H1 (cell line): Measurements from ENCODE around the gene OBI1. TPM values are rescaled to one million over a fixed set of nuclear protein-coding genes. Genes with fewer than 3 reads are reported as not detected.
A peak's percentile ranks its signal among the peaks of the same experiment; 100 is the strongest.

Source experiments
- CTCF ChIA-PET: fragments of 300-600 bp; sonication (Branson Sonifier 250); formaldehyde crosslinking; loops from one replicate; lab custom pipeline; 2021; ENCODE audit not compliant: partially characterized antibody; lab: Charles Lee
- POLR2A ChIA-PET: fragments of 300-600 bp; sonication (Branson Sonifier 250); formaldehyde crosslinking; loops from one replicate; lab custom pipeline; 2021; ENCODE audit warnings: inconsistent platforms; ENCODE audit not compliant: partially characterized antibody; lab: Charles Lee
- DNase-seq, 2 experiments: peaks; one replicate each; pipeline versions ENCODE4 v3.0.0 to v3.0.0-alpha.2; 2010 to 2022; ENCODE audit warnings: low spot score in 2 of 2, low read depth in 1 of 2, mixed read lengths in 1 of 2
- FAIRE-seq: peaks from 2 replicates; lab custom pipeline; 2011; peaks lifted over from hg19 to GRCh38; lab: Jason Lieb, UNC
- H2AFZ ChIP-seq: 2 replicates; pipeline ENCODE4 v1.8.1; 2012; ENCODE audit warnings: low read length, inconsistent platforms
- H2AK5ac ChIP-seq: 2 replicates; pipeline ENCODE4 v1.6.1; 2013; ENCODE audit warnings: low read depth, low read length
- H2BK120ac ChIP-seq: replicated peaks from 2 replicates; pipeline ENCODE3; 2013; ENCODE audit warnings: low read depth, low read length, inconsistent platforms
- H2BK12ac ChIP-seq: 2 replicates; pipeline ENCODE4 v1.6.1; 2013; ENCODE audit warnings: low read depth, low read length
- H2BK15ac ChIP-seq: 2 replicates; pipeline ENCODE4 v1.6.1; 2013; ENCODE audit warnings: low read length
- H2BK20ac ChIP-seq: 2 replicates; pipeline ENCODE4 v1.6.1; 2013; ENCODE audit warnings: low read length
- H2BK5ac ChIP-seq: 2 replicates; pipeline ENCODE4 v1.6.1; 2013; ENCODE audit warnings: low read depth, low read length
- H3K14ac ChIP-seq: 2 replicates; pipeline ENCODE4 v1.6.1; 2013; ENCODE audit warnings: inconsistent platforms; ENCODE audit not compliant: insufficient read length
- H3K18ac ChIP-seq: 2 replicates; pipeline ENCODE4 v1.6.1; 2013; ENCODE audit warnings: low read length; ENCODE audit errors: extremely low read depth
- H3K23ac ChIP-seq: 2 replicates; pipeline ENCODE4 v1.6.1; 2013; ENCODE audit warnings: inconsistent platforms; ENCODE audit not compliant: insufficient read length
- H3K23me2 ChIP-seq: 2 replicates; pipeline ENCODE4 v1.6.1; 2013; ENCODE audit warnings: low read depth, low read length
- H3K27ac ChIP-seq: 2 replicates; pipeline ENCODE4 v1.6.1; 2011; ENCODE audit warnings: low read depth, low read length, inconsistent platforms
- H3K27me3 ChIP-seq, 4 experiments: replicated peaks in 1 of 4; 1 replicate in 1 of 4; 2 replicates in 3 of 4; pipeline versions ENCODE4 v1.6.1 to v1.8.1; 2011 to 2013; ENCODE audit warnings: low read length in 3 of 4, mild to moderate bottlenecking in 3 of 4, inconsistent platforms in 2 of 4, mixed read lengths in 2 of 4, moderate library complexity in 1 of 4; ENCODE audit not compliant: control insufficient read depth in 3 of 4, insufficient read depth in 3 of 4; ENCODE audit errors: extremely low read depth in 1 of 4
- H3K36me3 ChIP-seq, 4 experiments: 2 replicates each; pipeline versions ENCODE4 v1.6.1 to v1.8.1; 2011 to 2013; ENCODE audit warnings: mild to moderate bottlenecking in 4 of 4, low read length in 3 of 4, moderate library complexity in 2 of 4, control low read depth in 1 of 4, inconsistent platforms in 1 of 4; ENCODE audit not compliant: insufficient read depth in 4 of 4, control insufficient read depth in 2 of 4
- H3K4ac ChIP-seq: replicated peaks from 2 replicates; pipeline ENCODE3; 2013; ENCODE audit warnings: low read length, low read depth, mixed read lengths, inconsistent platforms; ENCODE audit not compliant: insufficient read length
- H3K4me1 ChIP-seq, 4 experiments: replicated peaks in 1 of 4; 1 replicate in 1 of 4; 2 replicates in 3 of 4; pipeline versions ENCODE4 v1.6.1 to v1.8.1; 2011 to 2013; ENCODE audit warnings: low read length in 3 of 4, inconsistent platforms in 2 of 4, mixed read lengths in 1 of 4; ENCODE audit not compliant: insufficient read depth in 4 of 4, control insufficient read depth in 3 of 4
- H3K4me2 ChIP-seq, 2 experiments: 2 replicates each; pipeline versions ENCODE4 v1.6.1 to v1.8.1; 2011 to 2013; ENCODE audit warnings: low read depth in 2 of 2, low read length in 2 of 2, control low read depth in 1 of 2, inconsistent platforms in 1 of 2, mild to moderate bottlenecking in 1 of 2; ENCODE audit not compliant: insufficient read depth in 1 of 2
- H3K4me3 ChIP-seq, 4 experiments: fragments of 200-600, 300-600 bp in 1 of 4; sonication (generic), shearing (Covaris generic), sonication (Bioruptor Twin) in 1 of 4; 2 replicates each; pipeline versions ENCODE4 v1.5.1 to v1.8.1; 2011 to 2016; ENCODE audit warnings: low read length in 4 of 4, low read depth in 3 of 4, control low read depth in 2 of 4, inconsistent platforms in 2 of 4, mild to moderate bottlenecking in 2 of 4, mixed read lengths in 1 of 4, moderate library complexity in 1 of 4; ENCODE audit not compliant: insufficient read depth in 2 of 4; ENCODE audit errors: extremely low read depth in 1 of 4
- H3K56ac ChIP-seq: replicated peaks from 2 replicates; pipeline ENCODE3; 2013; ENCODE audit warnings: low read depth, mild to moderate bottlenecking, mixed read lengths, low read length, inconsistent platforms; ENCODE audit not compliant: insufficient read length
- H3K79me1 ChIP-seq: 2 replicates; pipeline ENCODE4 v1.6.1; 2013; ENCODE audit warnings: low read depth, low read length, control low read depth
- H3K79me2 ChIP-seq, 2 experiments: 2 replicates each; pipeline versions ENCODE4 v1.6.1 to v1.8.1; 2012 to 2013; ENCODE audit warnings: low read length in 2 of 2, mild to moderate bottlenecking in 2 of 2, inconsistent platforms in 1 of 2; ENCODE audit not compliant: insufficient read depth in 2 of 2, control insufficient read depth in 1 of 2
- H3K9ac ChIP-seq, 4 experiments: replicated peaks in 1 of 4; 1 replicate in 1 of 4; 2 replicates in 3 of 4; pipeline versions ENCODE4 v1.6.1 to v1.8.1; 2011 to 2013; ENCODE audit warnings: low read depth in 3 of 4, low read length in 3 of 4, control low read depth in 2 of 4, mild to moderate bottlenecking in 2 of 4, moderate library complexity in 2 of 4, inconsistent platforms in 1 of 4; ENCODE audit errors: extremely low read depth in 1 of 4
- H3K9me3 ChIP-seq, 2 experiments: 2 replicates each; pipeline versions ENCODE4 v1.6.1 to v1.8.1; 2012 to 2013; ENCODE audit warnings: mild to moderate bottlenecking in 2 of 2, moderate library complexity in 2 of 2, control low read depth in 1 of 2, inconsistent platforms in 1 of 2, low read depth in 1 of 2, low read length in 1 of 2, mixed read lengths in 1 of 2; ENCODE audit not compliant: insufficient read depth in 2 of 2
- H4K20me1 ChIP-seq, 2 experiments: replicated peaks in 1 of 2; 2 replicates each; pipeline versions ENCODE3 to v1.8.1; 2011 to 2013; ENCODE audit warnings: inconsistent platforms in 2 of 2, low read length in 2 of 2, mild to moderate bottlenecking in 1 of 2; ENCODE audit not compliant: insufficient read depth in 2 of 2, control insufficient read depth in 1 of 2
- H4K5ac ChIP-seq: 2 replicates; pipeline ENCODE4 v1.6.1; 2013; ENCODE audit warnings: low read length, low read depth, mixed read lengths, inconsistent platforms; ENCODE audit not compliant: insufficient read length
- H4K8ac ChIP-seq: 2 replicates; pipeline ENCODE4 v1.8.0; 2013; ENCODE audit warnings: mild to moderate bottlenecking, moderate library complexity, low read length, inconsistent platforms; ENCODE audit not compliant: insufficient read depth; ENCODE audit errors: extremely low read depth
- H4K91ac ChIP-seq: replicated peaks from 2 replicates; pipeline ENCODE3; 2013; ENCODE audit warnings: low read length, mixed read lengths, inconsistent platforms; ENCODE audit not compliant: insufficient read length
- KDM5A ChIP-seq: fragments of 200-600 bp; IDR thresholded peaks from 2 replicates; pipeline ENCODE4 v1.7.1; 2012; ENCODE audit warnings: mild to moderate bottlenecking, low read length, inconsistent platforms, mixed read lengths
- PHF8 ChIP-seq: fragments of 200-600 bp; sonication (generic); conservative IDR thresholded peaks from 2 replicates; pipeline ENCODE4 v1.7.1; 2012; ENCODE audit warnings: low read depth, mild to moderate bottlenecking, inconsistent platforms, low read length, moderate library complexity
- SAP30 ChIP-seq: fragments of 300-600 bp; sonication (generic); IDR thresholded peaks from 2 replicates; pipeline ENCODE4 v1.7.1; 2012; ENCODE audit warnings: low read length, moderate library complexity, mild to moderate bottlenecking, inconsistent platforms; ENCODE audit not compliant: insufficient read depth, insufficient replicate concordance
- WGBS, 2 experiments: shearing (Covaris generic) in 1 of 2; methylation state at CpG; one replicate each; pipeline versions ENCODE4 v1.1.6 to v1.1.7; 2013 to 2015; ENCODE audit warnings: low lambda C conversion rate in 2 of 2, mixed read lengths in 2 of 2, inconsistent platforms in 1 of 2, low coverage in 1 of 2, missing lambda C conversion rate in 1 of 2; ENCODE audit not compliant: insufficient replicate concordance in 2 of 2, insufficient coverage in 1 of 2, insufficient read length in 1 of 2; ENCODE audit errors: extremely low coverage in 1 of 2, missing lambda C conversion rate in 1 of 2; 5-methylcytosine and 5-hydroxymethylcytosine counted together
- polyA plus RNA-seq, 7 experiments: library from polyadenylated mRNA; depleted of rRNA in 3 of 7; stranded (reverse) in 5 of 7; unstranded in 2 of 7; fragments of >200 nt in 5 of 7; fragments of 200-250 nt in 2 of 7; gene quantifications; 1 replicate in 5 of 7; 2 replicates in 1 of 7; 4 replicates in 1 of 7; pipeline versions ENCODE4 v1.2.1 to v1.2.3, GENCODE V29; 2011 to 2013; ENCODE audit warnings: missing spikeins in 2 of 7, mixed read lengths in 2 of 7
- total RNA-seq: library from RNA; stranded (reverse); fragmentation: NEBNext Ultra II Directional; extraction: Animal tissue kit (Norgen Biotek cat#: 25700); gene quantifications from 2 replicates; pipeline ENCODE4 v1.2.1, GENCODE V29; 2021

Gene OBI1
- total and polyA plus RNA-seq, 2 of the 8 experiments (the other 6 are each of a cell fraction or from before 2014, with no cell fraction given): 7.1 to 14.3 TPM

DNA sequence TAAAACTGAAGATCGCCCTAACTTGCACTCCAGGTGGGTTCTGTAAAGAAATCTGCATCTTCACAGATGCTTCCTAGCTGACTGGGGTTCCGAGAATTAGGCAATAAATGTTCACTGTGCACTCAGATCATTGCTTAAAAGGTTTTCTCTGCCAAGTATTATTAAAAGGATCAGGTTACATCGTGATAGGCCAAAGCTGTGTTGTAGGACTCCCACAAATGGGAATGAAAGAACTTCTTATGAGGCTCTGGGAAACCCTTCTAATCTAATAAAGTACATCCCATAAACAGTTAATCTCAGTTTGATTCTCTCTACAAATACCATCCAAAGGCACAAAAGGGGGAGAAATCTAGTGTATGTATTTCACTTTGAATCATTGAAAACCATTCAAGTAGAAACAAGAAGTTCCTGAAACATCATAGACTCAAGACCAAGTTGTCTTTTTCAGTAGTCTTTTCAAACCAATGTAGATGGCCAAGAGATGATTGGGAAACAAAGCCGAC lies 48.5 kb downstream of the OBI1 start:
- ChIA-PET POLR2A (interaction anchor here (0.9 to 1.7 kb wide), 2 partner anchors 10 to 23 kb away, joined by 3 to 4 read pairs; no protein-coding TSS in a partner anchor), CTCF (interaction anchor here (1.0 to 4.4 kb wide), 3 partner anchors 10 to 369 kb away, joined by 3 to 12 read pairs (median 3); no protein-coding TSS in a partner anchor)
- H4K8ac ChIP-seq: no peak overlapping the region
- H2AFZ ChIP-seq: no peak overlapping the region
- WGBS, 2 experiments: 58% methylated on average over 4 of the region's 4 CpGs; no CpG with 5 or more reads in 1 of the 2 experiments
- H2BK120ac ChIP-seq: no peak overlapping the region
- H3K4me1 ChIP-seq: peaks cover 7 to 28% (median 13%) of the 10 kb centered on the region in 4 experiments
- H3K79me2 ChIP-seq: no peaks in the 10 kb centered on the region
- no peak overlapping the region for H4K91ac ChIP-seq
- no peak overlapping the region for H3K56ac ChIP-seq
- H3K18ac ChIP-seq: no peak overlapping the region
- H3K9ac ChIP-seq: no peak overlapping the region
- peak overlapping the region in 1 of 2 experiments; percentile 92; a peak in 1 of 4 replicates for H3K4me2 ChIP-seq
- H2AK5ac ChIP-seq: no peak overlapping the region
- no peak overlapping the region for H2BK12ac ChIP-seq
- H4K5ac ChIP-seq: no peak overlapping the region
- TF ChIP-seq SAP30: no peak
- TF ChIP-seq PHF8: no peak
- TF ChIP-seq KDM5A: no peak
- DNase-seq: no peak
- H3K23me2 ChIP-seq: peaks cover 14% of the 10 kb centered on the region; the same call in 1 of the 2 replicates
- no peak overlapping the region for H3K27ac ChIP-seq
- H3K9me3 ChIP-seq: no peaks in the 10 kb centered on the region
- H3K27me3 ChIP-seq: peaks cover 48 to 61% (median 59%) of the 10 kb centered on the region in 4 experiments
- no peak overlapping the region for H2BK15ac ChIP-seq
- no peak overlapping the region for H2BK5ac ChIP-seq
- no peak overlapping the region for H3K23ac ChIP-seq
- peaks cover 7 to 21% of the 10 kb centered on the region in 2 experiments for H4K20me1 ChIP-seq
- H3K4me3 ChIP-seq: no peak overlapping the region
- no peak overlapping the region for H3K14ac ChIP-seq
- H3K79me1 ChIP-seq: no peaks in the 10 kb centered on the region
- no peak overlapping the region for H3K4ac ChIP-seq
- FAIRE-seq: no peak
- H3K36me3 ChIP-seq: peaks cover 0 to 6% (median 1%) of the 10 kb centered on the region in 4 experiments; a peak in 1 of 8 replicates
- no peak overlapping the region for H2BK20ac ChIP-seq
